NT2/D1 (cell line): Measurements from ENCODE around the gene RBM47.
"Not testable (repeated sequence)": the region's sequence is repeated elsewhere in the genome, so short reads cannot be mapped to it uniquely, and the experiment has no call there.

Experiments used
- DNase-seq: peaks from one replicate; pipeline ENCODE4 v3.0.0-alpha.2; 2011; ENCODE audit warnings: low read depth, low spot score
- H3K27me3 ChIP-seq: 2 replicates; pipeline ENCODE4 v1.6.0; 2011; ENCODE audit warnings: mild to moderate bottlenecking; ENCODE audit not compliant: insufficient read length, insufficient read depth
- H3K36me3 ChIP-seq: 2 replicates; pipeline ENCODE4 v1.6.1; 2011; ENCODE audit warnings: mild to moderate bottlenecking, low read length, mixed read lengths; ENCODE audit not compliant: insufficient read depth, insufficient read length
- H3K4me1 ChIP-seq: 2 replicates; pipeline ENCODE4 v1.5.1; 2011; ENCODE audit not compliant: insufficient read depth, insufficient read length
- H3K4me3 ChIP-seq: 2 replicates; pipeline ENCODE4 v1.5.1; 2011; ENCODE audit warnings: low read depth; ENCODE audit not compliant: insufficient read length
- H3K9ac ChIP-seq: 2 replicates; pipeline ENCODE4 v1.6.0; 2011; ENCODE audit warnings: low read depth; ENCODE audit not compliant: insufficient read length
- H3K9me3 ChIP-seq: 2 replicates; pipeline ENCODE4 v1.5.1; 2011; ENCODE audit warnings: mild to moderate bottlenecking, low read length; ENCODE audit not compliant: insufficient read depth
- SUZ12 ChIP-seq: IDR thresholded peaks from 2 replicates; pipeline ENCODE4 v1.6.1; 2011; ENCODE audit not compliant: insufficient read length, insufficient read depth; ENCODE audit errors: extremely low read depth
- YY1 ChIP-seq: IDR thresholded peaks from 2 replicates; pipeline ENCODE4 v1.6.1; 2011; ENCODE audit not compliant: insufficient read length, insufficient read depth
- ZNF274 ChIP-seq: IDR thresholded peaks from 2 replicates; pipeline ENCODE4 v1.6.1; 2011; ENCODE audit warnings: mild to moderate bottlenecking, low read depth, low read length

RBM47 gene

DNA sequence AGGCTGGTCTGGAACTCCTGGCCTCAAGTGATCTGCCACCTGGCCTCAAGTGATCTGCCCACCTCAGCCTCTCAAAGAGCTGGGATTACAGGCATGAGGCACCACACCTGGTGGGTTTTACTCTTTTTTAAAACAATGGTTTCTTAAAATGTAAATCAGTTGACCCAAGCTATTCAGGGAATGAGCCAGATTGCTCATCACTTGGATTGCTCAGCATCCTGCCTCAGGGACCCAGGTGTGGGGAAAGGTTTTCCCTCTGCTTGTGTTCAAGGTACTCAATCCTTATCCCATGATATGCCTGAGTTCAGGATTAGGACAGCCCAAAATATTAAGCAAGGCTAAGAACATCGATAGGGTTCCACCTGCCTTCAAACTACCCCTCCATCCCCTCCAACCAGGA lies 227.1 kb downstream of the RBM47 start:
- TF ChIP-seq SUZ12 = no peak
- no peak for TF ChIP-seq YY1
- no peak for TF ChIP-seq ZNF274
- DNase-seq = no peak
- H3K4me1 ChIP-seq = no peaks in the 10 kb centered on the region

GRCh38 chr4:40401631-40402030 lies 228.0 kb downstream of the RBM47 start:
- H3K36me3 ChIP-seq = no peaks in the 10 kb centered on the region
- no peaks in the 10 kb centered on the region for H3K27me3 ChIP-seq
- H3K4me1 ChIP-seq = no peaks in the 10 kb centered on the region
- no peak for DNase-seq
- H3K9me3 ChIP-seq = peaks cover 6% of the 10 kb centered on the region; the same call in 1 of the 2 replicates
- no peak overlapping the region for H3K4me3 ChIP-seq
- no peak overlapping the region for H3K9ac ChIP-seq
- no peak for TF ChIP-seq ZNF274
- TF ChIP-seq SUZ12 = no peak
- no peak for TF ChIP-seq YY1

More for the DNA sequence above, 227.1 kb downstream of the RBM47 start:
- Histone ChIP-seq H3K4me3 (no peak overlapping the region), H3K9ac (no peak overlapping the region), H3K9me3 (peaks cover 15% of the 10 kb centered on the region; the same call in 1 of the 2 replicates), H3K36me3 (no peaks in the 10 kb centered on the region), H3K27me3 (no peaks in the 10 kb centered on the region)

DNA sequence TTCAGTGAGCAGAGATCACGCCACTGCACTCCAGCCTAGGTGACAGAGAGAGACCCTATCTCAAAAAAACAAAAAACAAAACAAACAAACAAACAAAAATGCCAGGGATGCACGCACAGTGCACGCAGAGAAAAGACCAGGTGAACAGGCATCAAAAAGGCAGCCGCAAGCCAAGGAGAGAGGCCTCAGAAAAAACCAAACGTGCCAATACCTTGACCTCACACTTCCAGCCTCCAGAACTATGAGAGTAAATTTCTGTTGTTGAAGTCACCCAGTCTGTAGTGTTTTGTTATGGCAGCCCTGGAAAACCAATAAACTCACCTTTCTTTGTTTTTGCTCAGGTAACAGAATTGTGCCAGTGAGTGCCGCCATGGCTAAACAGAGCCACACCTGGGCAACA lies 228.6 kb downstream of the RBM47 start:
- Histone ChIP-seq H3K36me3 (no peaks in the 10 kb centered on the region), H3K4me1 (no peaks in the 10 kb centered on the region), H3K27me3 (no peaks in the 10 kb centered on the region), H3K4me3 (no peak overlapping the region), H3K9me3 (peaks cover under 1% of the 10 kb centered on the region; the same call in 1 of the 2 replicates), H3K9ac (no peak overlapping the region)
- TF ChIP-seq ZNF274 (no peak), YY1 (no peak), SUZ12 (no peak)
- DNase-seq = no peak

DNA sequence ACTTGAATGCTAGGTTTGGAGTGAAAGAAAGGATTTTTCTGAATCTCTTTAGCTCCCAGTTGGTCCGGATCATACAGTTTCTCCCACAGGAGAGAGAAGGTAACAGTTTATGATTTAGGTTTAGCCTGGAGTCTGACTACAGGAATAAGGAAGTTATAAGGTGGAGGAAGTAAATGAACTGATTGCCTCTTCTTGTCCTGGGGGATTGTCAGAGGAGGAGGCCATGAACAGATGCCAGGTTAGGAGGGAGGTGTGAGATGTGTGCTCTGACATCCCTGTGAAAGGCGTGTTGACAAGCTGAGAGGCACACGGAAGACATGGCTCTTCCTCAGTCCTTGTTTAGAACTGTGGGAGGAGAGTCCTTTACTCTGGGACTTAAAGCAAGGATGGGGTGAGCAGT lies 230.1 kb downstream of the RBM47 start:
- Histone ChIP-seq H3K4me3 (no peak overlapping the region), H3K36me3 (no peaks in the 10 kb centered on the region), H3K9me3 (no peaks in the 10 kb centered on the region), H3K27me3 (no peaks in the 10 kb centered on the region), H3K4me1 (no peaks in the 10 kb centered on the region), H3K9ac (no peak overlapping the region)
- no peak for DNase-seq
- no peak for TF ChIP-seq SUZ12

- no peaks in the 10 kb centered on the region for H3K27me3 ChIP-seq
- TF ChIP-seq ZNF274 (no peak), SUZ12 (no peak), YY1 (no peak)
- no peak overlapping the region for H3K4me3 ChIP-seq
- DNase-seq = no peak
- H3K9me3 ChIP-seq = no peaks in the 10 kb centered on the region
- H3K4me1 ChIP-seq = no peaks in the 10 kb centered on the region
- no peak overlapping the region for H3K9ac ChIP-seq
- H3K36me3 ChIP-seq = no peaks in the 10 kb centered on the region
Observed at GRCh38 chr4:40395908-40396793, 233.5 kb downstream of the RBM47 start.

DNA sequence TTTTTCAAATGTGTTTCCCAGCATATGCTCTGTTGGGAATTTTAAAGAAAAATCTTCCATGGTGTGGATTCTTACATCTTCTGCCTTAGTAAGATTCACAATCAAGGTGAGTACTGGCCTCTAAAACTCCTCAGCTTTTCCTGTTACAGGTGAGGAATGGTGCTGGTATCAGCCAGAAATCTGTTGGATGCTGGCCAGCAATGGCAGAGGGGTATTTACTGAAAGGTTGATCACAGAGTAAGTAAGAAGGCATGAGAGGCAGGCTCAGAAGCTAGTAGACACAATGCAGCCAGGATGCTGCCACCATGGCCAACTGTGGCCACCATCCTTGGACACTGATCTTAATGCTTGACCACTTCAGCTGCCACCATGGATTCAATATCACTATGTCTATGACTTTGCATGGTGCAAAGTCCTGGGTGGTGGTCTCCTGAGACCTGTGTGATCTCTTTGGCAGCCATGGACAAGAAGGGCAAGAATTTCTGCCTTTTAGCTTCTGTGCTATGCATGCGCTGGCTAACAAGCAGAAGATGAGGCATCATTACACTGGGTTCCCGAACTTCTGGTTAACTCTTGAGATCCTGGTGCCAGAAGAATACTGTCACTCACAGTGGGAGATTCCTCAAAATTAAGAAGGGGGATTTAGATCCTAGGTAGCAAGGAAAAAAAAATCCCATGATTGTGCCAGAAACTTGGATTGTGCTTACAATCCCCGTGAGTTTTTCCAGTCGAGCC lies 234.3 kb downstream of the RBM47 start:
- no peaks in the 10 kb centered on the region for H3K4me1 ChIP-seq
- H3K4me3 ChIP-seq = no peak overlapping the region
- no peaks in the 10 kb centered on the region for H3K36me3 ChIP-seq
- no peak for DNase-seq
- H3K9me3 ChIP-seq = no peaks in the 10 kb centered on the region
- no peak for TF ChIP-seq ZNF274
- no peak for TF ChIP-seq YY1
- TF ChIP-seq SUZ12 = no peak
- H3K27me3 ChIP-seq = no peaks in the 10 kb centered on the region
- H3K9ac ChIP-seq = no peak overlapping the region

GRCh38 chr4:40394236-40394635 lies 235.4 kb downstream of the RBM47 start:
- no peaks in the 10 kb centered on the region for H3K4me1 ChIP-seq
- no peaks in the 10 kb centered on the region for H3K36me3 ChIP-seq
- no peak overlapping the region for H3K9ac ChIP-seq
- no peak for TF ChIP-seq YY1
- TF ChIP-seq ZNF274 = no peak
- TF ChIP-seq SUZ12 = no peak
- H3K9me3 ChIP-seq = no peaks in the 10 kb centered on the region
- no peak overlapping the region for H3K4me3 ChIP-seq
- no peaks in the 10 kb centered on the region for H3K27me3 ChIP-seq
- no peak for DNase-seq

GRCh38 chr4:40392241-40392640 lies 237.4 kb downstream of the RBM47 start:
- H3K36me3 ChIP-seq, DNase-seq, H3K4me1 ChIP-seq, H3K9me3 ChIP-seq, H3K4me3 ChIP-seq, H3K9ac ChIP-seq, H3K27me3 ChIP-seq: not testable (repeated sequence)
